Ecto neural progenitor cell (in vitro differentiated cells): ENCODE measurements around the gene ELMO3.

ENCODE experiments used
- DNase-seq: peaks from one replicate; pipeline ENCODE4 v3.0.0-alpha.2; 2018; ENCODE audit warnings: low spot score

The ELMO3 gene

GRCh38 chr16:67183284-67183626 lies 15.7 kb upstream of the ELMO3 start:
- DNase-seq, result no peak

DNA sequence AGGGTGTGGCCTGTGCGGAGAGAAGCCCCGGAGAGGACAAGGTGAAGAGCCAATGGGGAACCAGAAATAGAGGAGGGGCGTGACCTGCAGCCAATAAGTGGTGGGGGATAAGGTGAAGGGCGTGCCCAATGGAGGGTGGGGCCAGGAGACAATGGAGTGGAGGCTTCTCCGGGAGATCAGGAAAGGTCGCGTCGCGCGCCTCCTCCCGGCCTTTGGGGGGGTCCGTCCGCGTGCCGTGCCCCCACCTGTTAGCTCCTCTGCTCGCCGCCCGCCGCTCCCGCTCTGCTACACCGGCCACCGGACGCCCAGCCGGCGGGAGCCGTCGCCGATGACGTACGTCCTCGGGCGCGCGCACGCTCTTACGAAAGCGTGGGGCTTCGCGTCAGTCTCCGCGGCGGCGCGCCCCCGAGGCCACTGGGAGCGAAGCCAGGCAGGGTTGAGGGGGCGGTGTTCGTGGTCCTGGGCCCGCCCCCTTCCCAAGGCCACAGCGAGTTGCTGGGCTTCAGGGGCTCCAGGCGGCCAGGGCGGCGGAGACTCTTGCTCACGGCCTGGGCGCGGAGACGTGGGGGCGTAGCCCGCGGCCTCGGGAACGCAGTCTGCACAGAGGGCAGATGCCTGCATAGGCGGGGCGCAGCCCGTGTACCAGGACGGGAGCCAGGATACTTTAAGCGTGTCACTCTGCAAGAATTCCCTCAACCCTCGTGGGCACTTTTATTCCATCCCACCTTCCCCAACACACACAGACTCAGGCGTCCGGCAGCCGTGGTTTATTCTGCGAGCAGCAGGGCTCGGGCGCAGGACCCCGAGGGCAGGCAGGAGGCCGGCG lies 15.1 kb upstream of the ELMO3 start, which contains the start of gene MATCAP1:
MATCAP1 (minus strand) TSS at position 337 of the 826 bp plus-strand sequence. CDS start 3,353 bp downstream, outside the sequence.
- DNase-seq, result peak; percentile 95

- DNase-seq, result no peak
Measured at GRCh38 chr16:67184453-67184994, 14.4 kb upstream of the ELMO3 start.

DNA sequence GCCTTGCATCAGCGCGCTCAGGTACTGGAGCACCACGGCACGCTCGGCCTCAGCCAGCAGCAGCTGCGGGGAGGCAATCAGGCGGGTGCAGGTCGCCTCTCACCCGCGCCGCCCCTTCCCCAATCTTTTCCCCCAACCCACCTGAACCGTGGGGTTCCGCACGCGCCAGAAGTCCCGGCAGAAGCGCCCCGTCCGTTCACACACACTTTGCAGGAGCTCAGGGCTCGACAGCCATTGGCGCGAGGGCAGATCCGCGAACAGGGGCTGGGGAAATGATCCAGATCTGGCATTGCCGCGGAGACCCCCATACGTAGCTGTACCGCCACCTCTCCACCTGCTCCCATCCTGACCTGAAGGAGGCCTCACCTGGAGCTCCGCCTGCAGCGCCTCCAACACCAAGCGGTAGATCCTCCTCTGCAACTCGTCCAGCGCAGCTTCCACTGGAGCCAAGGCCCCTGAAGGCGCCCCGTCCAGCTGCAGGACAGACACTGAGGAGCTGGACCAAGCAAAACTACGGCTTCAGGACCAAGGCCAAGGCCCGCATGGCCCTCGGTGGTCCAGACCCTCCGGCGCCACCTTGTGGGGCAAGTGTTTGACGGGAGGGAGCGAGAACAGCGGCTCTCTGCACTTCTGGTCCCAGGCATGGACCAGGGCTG lies 13.8 kb upstream of the ELMO3 start:
- peak; percentile 93 for DNase-seq

DNA sequence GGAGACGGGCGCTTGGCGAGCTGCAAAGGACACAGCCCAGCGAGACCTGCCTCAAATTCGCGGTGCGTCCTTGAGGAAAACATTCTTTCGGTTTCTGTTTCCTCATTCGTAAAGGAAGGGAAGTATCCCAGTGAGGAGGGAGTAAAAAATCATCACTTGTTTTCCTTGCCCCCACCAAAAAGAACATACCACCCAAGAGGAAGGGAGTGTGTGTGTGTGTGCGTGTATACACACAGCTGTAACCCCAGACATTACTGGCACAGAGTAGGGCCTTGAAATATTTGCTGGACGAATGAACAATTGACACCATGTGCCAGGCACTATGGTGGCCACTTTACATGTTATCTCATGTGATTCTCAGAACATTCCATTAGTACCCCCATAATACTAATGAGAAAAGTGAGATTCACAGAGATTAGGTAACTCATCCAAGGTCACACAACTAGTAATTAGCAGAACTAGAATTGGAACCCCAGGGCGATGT lies 13.2 kb upstream of the ELMO3 start:
- no peak for DNase-seq

DNA sequence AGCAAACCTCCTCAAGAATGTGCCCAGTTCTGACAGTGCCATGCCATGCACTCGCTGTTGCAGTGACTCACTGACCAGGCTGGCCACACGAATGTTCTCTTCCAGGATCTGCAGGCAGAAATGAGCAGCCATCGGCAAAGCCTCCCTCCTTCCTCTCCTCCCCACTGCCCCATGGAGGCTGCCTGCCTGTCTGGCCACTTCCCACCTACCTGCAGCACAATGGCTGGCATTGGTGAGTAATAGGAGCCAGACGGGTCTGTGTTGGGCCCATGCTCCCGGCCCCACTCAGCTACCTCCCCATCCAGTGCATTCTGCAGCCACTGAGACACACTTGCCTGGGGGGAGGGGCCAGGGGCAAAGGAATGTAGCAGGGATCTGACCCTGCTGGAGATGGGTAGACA lies 12.4 kb upstream of the ELMO3 start:
- no peak for DNase-seq

DNA sequence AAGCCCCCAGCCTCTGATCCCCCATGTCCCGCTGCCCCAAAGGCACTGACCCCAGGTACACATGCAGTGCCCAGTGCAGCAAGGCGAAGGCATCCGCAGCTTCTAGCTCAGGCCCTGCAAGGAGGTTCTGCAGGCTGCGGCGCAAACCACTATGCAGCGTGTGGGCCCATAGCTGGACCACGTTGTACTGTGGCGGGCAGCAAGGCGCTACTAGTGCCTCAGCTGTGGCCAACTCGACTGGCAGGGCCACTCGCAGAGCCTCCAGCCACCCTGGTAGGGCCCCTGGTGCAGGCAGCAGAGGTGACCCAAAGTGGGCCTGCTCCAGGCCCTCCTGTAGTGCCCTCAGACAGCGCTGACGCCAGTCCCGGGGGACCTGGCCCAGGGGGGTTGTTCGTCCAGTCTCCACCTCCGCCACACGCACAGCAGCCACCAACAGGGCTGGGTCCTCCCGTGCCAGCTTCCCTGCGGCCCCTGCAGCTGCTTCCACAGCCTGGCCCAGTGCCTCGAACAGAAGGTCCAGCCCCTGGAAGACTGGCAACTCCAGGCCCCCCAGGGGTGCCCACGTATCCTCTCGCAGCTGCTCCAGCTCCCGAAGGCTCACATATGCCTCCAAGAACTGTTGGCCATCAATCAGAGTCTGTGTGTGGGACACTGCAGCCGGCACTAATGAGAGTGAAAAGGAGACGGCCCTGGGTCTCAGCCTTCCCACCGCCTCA lies 11.6 kb upstream of the ELMO3 start:
- no peak for DNase-seq

GRCh38 chr16:67188323-67188722 lies 10.6 kb upstream of the ELMO3 start:
- no peak for DNase-seq

DNA sequence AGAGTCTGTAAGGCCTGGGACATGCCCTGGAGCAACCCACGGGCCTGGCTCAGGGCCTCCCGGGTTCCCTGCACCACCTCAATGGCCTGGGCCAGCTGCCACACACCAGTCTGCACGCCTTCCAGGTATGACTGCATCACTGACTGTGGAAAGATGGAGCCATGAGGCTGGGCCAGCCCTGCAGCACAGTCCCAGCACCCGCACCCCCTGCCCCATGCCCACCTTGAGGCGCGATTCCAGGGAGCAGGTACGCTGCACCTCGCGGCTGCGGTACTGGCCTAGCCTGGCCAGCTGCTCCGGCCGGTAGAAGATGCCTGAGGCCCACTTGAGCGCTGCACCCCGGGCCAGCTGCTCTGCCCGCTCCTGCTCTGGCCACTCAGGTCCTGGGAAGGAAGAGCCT lies 10.1 kb upstream of the ELMO3 start:
- no peak for DNase-seq

- no peak for DNase-seq
Measured at GRCh38 chr16:67190041-67190440, 8.9 kb upstream of the ELMO3 start, which contains the start of gene EXOC3L1. TSS of gene EXOC3L1 (minus strand) at chr16:67190136. CDS start at chr16:67189676, 460 bp downstream.

DNA sequence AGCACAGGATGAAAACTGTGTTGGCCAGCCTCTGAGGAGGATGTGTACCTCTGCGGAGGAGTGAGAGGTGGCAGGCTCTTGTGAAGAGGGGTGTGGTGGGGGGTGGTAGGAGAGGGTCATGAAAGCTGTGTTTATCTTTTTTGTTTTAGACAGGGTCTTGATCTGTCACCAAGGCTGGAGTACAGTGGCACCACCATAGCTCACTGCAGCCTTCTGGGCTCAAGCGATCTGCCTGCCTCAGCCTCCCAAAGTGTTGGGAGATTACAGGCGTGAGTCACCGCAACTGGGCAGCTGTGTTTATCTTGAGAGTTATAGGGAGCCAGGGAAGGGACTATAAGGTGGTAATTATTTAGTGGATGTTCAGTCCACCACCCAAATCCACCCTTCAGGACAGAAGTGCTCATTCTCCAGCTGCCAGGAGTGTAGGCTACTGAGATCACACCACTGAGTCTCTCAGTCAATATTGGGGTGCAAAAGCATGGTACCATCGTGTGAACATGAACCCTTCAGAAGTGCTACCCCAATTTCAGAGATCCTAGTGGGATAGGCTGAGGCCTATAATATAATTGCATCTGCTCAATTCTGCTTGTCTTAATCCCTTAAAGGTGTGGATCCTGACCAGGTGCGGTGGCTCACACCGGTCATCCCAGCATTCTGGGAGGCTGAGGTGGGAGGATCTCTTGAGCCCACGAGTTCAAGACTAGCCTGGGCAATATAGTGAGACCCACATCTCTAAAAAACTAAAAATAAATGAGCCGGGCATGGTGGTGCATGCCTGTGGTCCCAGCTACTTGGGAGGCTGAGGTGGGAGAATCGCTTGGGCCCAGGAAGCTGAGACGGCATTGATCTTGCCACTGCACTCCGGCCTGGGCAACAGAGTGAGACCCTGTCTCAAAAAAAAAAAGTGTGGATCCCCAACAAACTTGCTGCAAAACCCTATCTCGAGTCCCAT lies 8.2 kb upstream of the ELMO3 start:
- no peak for DNase-seq

DNA sequence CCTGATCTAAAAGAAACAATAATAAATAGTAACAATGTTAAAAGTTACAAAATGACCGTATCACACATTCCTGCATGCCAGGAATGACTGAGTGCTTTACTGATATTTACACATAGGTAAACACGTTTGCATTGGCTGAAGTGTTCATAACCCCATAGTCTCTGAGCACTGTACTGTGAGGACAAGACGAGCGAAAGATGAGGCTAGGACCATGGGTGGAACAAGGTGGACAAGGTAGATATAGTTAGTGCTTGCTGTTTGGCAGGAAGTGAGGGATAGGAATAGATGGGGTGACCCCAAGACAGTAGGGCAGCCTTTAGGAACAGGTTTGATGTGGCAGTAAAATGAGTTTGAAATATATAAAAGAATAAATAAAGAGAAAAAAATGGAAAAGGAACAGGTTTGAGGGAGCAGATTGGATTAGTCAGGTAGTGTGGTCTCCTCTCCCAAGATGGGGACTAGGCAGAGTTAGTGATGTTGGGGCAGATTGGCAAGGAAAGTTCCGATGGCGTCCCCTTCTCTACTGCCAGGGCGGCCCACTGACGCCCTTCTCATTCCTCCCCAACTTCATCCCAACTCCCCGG lies 7.4 kb upstream of the ELMO3 start:
- no peak for DNase-seq

DNA sequence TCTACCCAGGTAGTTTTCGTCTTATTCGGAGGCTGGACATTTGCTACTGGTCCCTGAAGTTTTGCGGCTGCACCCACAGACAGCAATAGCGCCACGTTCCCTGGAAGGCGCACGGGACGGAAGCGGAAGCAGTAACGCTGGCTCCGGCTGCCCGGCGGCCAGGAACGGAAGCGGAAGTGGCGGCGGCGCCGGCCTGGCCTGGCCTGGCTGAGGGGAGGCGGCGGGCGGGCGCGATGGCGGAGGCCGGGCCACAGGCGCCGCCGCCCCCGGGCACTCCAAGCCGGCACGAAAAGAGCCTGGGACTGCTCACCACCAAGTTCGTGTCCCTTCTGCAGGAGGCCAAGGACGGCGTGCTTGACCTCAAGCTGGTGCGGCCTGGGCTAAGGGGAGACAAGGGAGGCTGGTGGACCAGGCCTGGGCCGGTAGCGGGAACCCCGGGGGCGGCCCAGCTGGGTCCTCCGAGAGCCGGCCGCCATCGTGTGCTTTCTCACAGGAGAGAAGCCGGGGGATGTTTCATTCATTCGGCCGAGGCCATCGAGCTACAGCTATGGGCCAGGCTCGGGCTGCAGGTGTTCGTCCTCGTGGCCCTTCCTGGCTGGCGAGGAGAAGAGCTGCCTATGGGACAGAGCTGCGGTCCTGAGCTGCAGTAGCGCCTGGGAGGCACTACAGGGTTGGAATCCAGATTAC lies 6.8 kb upstream of the ELMO3 start, which contains the start of gene E2F4:
E2F4 (plus strand) TSS at position 161 of the 687 bp plus-strand sequence; CDS start at position 234, 73 bp downstream.
- DNase-seq, result peak; percentile 90

DNA sequence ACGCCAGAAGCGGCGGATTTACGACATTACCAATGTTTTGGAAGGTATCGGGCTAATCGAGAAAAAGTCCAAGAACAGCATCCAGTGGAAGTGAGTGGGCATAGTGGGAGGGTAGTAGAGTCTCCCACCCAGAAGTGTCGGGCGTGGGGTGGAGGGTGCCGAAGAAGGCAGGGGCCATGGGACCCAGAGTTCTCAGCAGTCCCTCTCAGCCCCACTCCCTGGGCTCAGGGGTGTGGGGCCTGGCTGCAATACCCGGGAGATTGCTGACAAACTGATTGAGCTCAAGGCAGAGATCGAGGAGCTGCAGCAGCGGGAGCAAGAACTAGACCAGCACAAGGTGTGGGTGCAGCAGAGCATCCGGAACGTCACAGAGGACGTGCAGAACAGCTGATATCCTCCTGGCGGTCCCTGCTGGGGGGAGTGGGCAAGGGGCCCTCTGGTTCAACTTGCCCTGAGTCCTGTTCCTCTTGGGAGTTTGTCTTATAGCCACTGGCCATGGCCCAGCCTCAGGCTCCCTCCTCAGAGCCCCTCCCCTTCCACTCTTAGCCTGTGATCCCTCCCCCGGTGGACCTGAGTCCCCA lies 6.1 kb upstream of the ELMO3 start:
- DNase-seq, result no peak

DNA sequence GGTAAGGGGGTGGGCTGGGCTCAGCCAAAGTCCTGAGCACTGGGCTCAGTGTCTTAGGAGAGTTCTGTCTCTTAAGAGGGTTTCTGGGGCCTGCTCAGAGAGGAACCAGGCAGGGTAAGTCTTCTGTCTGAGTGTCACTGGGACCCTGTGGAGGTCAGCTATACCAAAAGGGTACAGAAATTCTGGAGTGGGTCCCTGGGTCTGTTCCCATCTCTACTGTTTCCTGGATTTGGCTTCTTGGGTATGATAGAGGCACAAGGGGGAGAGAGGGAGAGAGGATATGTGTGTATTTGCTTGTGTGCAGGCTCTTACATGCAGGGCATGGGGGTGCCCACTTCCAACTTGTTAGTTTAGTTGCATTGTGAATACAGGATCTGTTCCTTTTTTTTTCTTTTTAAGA lies 5.4 kb upstream of the ELMO3 start:
- DNase-seq, result no peak

DNA sequence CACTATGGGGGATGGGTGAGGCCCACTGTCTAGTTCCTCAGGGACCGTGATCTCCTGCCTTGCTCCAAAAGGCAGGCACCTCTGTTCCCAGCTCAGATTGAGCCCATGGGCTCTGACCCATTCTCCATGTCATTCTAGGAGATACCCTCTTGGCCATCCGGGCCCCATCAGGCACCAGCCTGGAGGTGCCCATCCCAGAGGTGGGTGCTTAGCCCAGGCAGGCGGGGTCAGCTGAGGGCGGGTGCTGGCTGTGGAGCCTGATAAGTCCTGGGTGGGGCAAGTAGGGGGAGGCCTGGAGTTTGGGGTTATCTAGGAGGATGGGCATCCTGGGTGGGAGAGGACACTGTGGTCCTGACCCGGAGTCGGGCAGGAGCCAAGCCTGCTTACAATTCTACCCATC lies 4.7 kb upstream of the ELMO3 start:
- DNase-seq, result no peak

DNA sequence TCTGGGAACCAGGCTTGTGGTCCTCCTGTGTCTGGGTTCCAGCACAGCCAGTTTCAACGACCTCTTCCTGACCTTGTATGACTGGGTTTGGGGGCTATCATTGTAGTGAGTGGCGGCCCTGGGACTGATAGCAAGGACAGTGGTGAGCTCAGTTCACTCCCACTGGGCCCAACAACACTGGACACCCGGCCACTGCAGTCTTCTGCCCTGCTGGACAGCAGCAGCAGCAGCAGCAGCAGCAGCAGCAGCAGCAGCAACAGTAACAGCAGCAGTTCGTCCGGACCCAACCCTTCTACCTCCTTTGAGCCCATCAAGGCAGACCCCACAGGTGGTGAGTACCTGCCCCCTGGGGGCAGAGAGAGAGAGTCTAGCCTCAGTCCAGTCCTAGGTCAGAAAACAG lies 3.3 kb upstream of the ELMO3 start:
- DNase-seq, result no peak

DNA sequence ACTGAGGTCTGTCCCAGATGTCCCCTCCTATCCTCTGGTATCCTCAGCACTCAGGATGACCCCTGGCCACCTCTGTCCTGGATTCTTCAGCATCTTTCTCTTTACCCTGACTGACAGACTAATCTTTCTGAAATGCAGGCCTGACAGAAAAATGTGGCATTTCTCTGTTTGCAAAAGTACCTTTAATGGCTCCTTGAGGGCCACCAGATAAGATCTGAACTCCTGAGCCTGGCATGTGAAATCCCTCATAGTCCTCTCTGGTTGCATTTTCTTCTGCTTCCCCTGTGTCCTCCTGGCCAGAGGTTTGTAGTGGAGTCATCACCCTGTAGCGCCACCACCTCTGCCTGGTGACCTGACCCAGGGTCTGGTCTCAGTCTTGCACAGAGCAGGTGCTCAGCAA lies 2.0 kb upstream of the ELMO3 start:
- DNase-seq, result no peak

DNA sequence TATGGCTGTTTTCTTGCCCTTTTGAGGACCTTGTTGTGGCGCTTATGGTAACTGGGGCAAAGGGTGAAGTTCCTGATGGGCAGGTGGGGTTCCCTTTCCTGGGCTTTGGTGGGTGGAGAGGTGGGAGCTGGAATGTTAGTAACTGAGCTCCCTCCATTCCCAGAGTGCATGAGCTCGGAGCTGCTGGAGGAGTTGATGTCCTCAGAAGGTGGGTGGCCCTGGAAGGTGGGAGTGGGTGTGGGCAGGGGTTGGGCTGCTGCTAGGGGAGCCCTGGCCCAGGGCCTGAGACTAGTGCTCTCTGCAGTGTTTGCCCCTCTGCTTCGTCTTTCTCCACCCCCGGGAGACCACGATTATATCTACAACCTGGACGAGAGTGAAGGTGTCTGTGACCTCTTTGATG lies 1.2 kb upstream of the ELMO3 start:
- DNase-seq, result no peak

GRCh38 chr16:67198238-67198734 lies 645 bp upstream of the ELMO3 start:
- DNase-seq, result no peak
